Neural cell (in vitro differentiated cells): Measurements from ENCODE around the gene ARPC1B.

Experiments
- CTCF ChIP-seq: fragments of 450-650 bp; IDR thresholded peaks from 2 replicates; pipeline ENCODE4 v1.5.1; 2014; ENCODE audit warnings: antibody characterized with exemption, mild to moderate bottlenecking, moderate library complexity; ENCODE audit not compliant: poor library complexity, severe bottlenecking
- EZH2 ChIP-seq: fragments of 200-600, 300-800 bp; shearing (Covaris generic), sonication (generic); IDR thresholded peaks from 2 replicates; pipeline ENCODE4 v1.6.1; 2014; ENCODE audit warnings: antibody characterized with exemption, low read length, borderline replicate concordance, mild to moderate bottlenecking; ENCODE audit not compliant: insufficient read depth, poor library complexity, severe bottlenecking
- POLR2AphosphoS5 ChIP-seq: IDR thresholded peaks from 2 replicates; pipeline ENCODE4 v1.6.1; 2012
- SMC3 ChIP-seq: fragments of 450-650 bp; conservative IDR thresholded peaks from 2 replicates; pipeline ENCODE4 v1.6.1; 2014; ENCODE audit warnings: antibody characterized with exemption, mild to moderate bottlenecking, moderate library complexity; ENCODE audit not compliant: poor library complexity
- TF ChIP-seq, protein P1 (sequence below): IDR thresholded peaks from 2 replicates; pipeline ENCODE4 v1.6.1; 2012; ENCODE audit warnings: borderline replicate concordance

GRCh38 chr7:99362801-99363200 is 11.7 kb upstream of the ARPC1B start:
- TF ChIP-seq CTCF (no peak), EZH2 (no peak), SMC3 (no peak), POLR2AphosphoS5 (no peak)
- TF ChIP-seq, protein P1, sequence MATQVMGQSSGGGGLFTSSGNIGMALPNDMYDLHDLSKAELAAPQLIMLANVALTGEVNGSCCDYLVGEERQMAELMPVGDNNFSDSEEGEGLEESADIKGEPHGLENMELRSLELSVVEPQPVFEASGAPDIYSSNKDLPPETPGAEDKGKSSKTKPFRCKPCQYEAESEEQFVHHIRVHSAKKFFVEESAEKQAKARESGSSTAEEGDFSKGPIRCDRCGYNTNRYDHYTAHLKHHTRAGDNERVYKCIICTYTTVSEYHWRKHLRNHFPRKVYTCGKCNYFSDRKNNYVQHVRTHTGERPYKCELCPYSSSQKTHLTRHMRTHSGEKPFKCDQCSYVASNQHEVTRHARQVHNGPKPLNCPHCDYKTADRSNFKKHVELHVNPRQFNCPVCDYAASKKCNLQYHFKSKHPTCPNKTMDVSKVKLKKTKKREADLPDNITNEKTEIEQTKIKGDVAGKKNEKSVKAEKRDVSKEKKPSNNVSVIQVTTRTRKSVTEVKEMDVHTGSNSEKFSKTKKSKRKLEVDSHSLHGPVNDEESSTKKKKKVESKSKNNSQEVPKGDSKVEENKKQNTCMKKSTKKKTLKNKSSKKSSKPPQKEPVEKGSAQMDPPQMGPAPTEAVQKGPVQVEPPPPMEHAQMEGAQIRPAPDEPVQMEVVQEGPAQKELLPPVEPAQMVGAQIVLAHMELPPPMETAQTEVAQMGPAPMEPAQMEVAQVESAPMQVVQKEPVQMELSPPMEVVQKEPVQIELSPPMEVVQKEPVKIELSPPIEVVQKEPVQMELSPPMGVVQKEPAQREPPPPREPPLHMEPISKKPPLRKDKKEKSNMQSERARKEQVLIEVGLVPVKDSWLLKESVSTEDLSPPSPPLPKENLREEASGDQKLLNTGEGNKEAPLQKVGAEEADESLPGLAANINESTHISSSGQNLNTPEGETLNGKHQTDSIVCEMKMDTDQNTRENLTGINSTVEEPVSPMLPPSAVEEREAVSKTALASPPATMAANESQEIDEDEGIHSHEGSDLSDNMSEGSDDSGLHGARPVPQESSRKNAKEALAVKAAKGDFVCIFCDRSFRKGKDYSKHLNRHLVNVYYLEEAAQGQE: no peak
